Panc1 (cell line): ENCODE measurements around the gene HMCN2. TPM values are rescaled to one million over a fixed set of nuclear protein-coding genes. Genes with fewer than 3 reads are reported as not detected.

Experiments
- ATAC-seq: fragments of 200-7000 bp; cut with Tn5 transposase; 2 replicates; pipeline ENCODE4 v1.9.1; 2020; ENCODE audit warnings: mild to moderate bottlenecking, moderate library complexity
- BruUV-seq: library from RNA; stranded (reverse); fragments of 400-500 nt; replicated peaks from 2 replicates; lab custom pipeline; 2021; lab: Mats Ljungman, UMichigan
- CTCF ChIA-PET: fragments of 300-600 bp; sonication (Branson Sonifier 250); formaldehyde crosslinking; loops from one replicate; lab custom pipeline; 2022; ENCODE audit warnings: antibody characterized with exemption; lab: Charles Lee
- POLR2A ChIA-PET: fragments of 300-600 bp; sonication (Branson Sonifier 250); formaldehyde crosslinking; loops from one replicate; lab custom pipeline; 2022; ENCODE audit warnings: antibody characterized with exemption; lab: Charles Lee
- DNase-seq: peaks from one replicate; pipeline ENCODE4 v3.0.0-alpha.2; 2010; ENCODE audit warnings: low read depth, low spot score
- H3K27ac ChIP-seq: 2 replicates; pipeline ENCODE4 v1.5.1; 2011; ENCODE audit warnings: mild to moderate bottlenecking, low read length, inconsistent platforms
- H3K27me3 ChIP-seq: fragments of 200-500 bp; sonication (Bioruptor generic); 2 replicates; pipeline ENCODE4 v1.6.0; 2014; ENCODE audit warnings: low read length, inconsistent platforms; ENCODE audit not compliant: control insufficient read depth, insufficient read depth
- H3K36me3 ChIP-seq: fragments of 200-500 bp; sonication (Bioruptor generic); 2 replicates; pipeline ENCODE4 v1.5.1; 2014; ENCODE audit warnings: inconsistent platforms, mild to moderate bottlenecking, low read length, moderate library complexity; ENCODE audit not compliant: control insufficient read depth, insufficient read depth
- H3K4me1 ChIP-seq: 2 replicates; pipeline ENCODE4 v1.5.1; 2011; ENCODE audit warnings: inconsistent platforms, mild to moderate bottlenecking, low read length, moderate library complexity; ENCODE audit not compliant: control insufficient read depth, insufficient read depth
- H3K4me3 ChIP-seq, 2 experiments: 2 replicates each; pipeline ENCODE4 v1.5.1; 2011 to 2012; ENCODE audit warnings: low read depth in 2 of 2, low read length in 2 of 2, mild to moderate bottlenecking in 2 of 2, inconsistent platforms in 1 of 2, moderate library complexity in 1 of 2
- H3K9me3 ChIP-seq: fragments of 200-500 bp; sonication (Bioruptor generic); 2 replicates; pipeline ENCODE4 v1.5.1; 2014; ENCODE audit warnings: low read depth, mild to moderate bottlenecking, inconsistent platforms, low read length, moderate library complexity; ENCODE audit not compliant: control insufficient read depth, insufficient read depth
- POLR2AphosphoS5 ChIP-seq: IDR thresholded peaks from 2 replicates; pipeline ENCODE4 v1.6.1; 2012; ENCODE audit warnings: mild to moderate bottlenecking, low read depth, low read length, moderate library complexity
- SIN3A ChIP-seq: IDR thresholded peaks from 2 replicates; pipeline ENCODE4 v1.6.1; 2012; ENCODE audit warnings: low read depth, mild to moderate bottlenecking, low read length, moderate library complexity, borderline replicate concordance; ENCODE audit not compliant: insufficient read depth
- TCF7L2 ChIP-seq: IDR thresholded peaks from 2 replicates; pipeline ENCODE4 v1.6.1; 2011; ENCODE audit warnings: mild to moderate bottlenecking, low read depth, low read length, inconsistent platforms
- in situ Hi-C: cut with HindIII; loops from 2 replicates; pipeline ENCODE4 v1.10.0; 2016; ENCODE audit warnings: low sequenced_read_pairs, low pct_unique_long_range_greater_than_20kb
- intact Hi-C: fragments of 100-400 bp; cut with micrococcal nuclease; formaldehyde crosslinking; loops from one replicate; pipeline ENCODE4 v1.10.0; 2022; ENCODE audit not compliant: unreplicated experiment
- total RNA-seq: library from RNA; stranded (reverse); gene quantifications from one replicate; pipeline ENCODE4 v1.2.1, GENCODE V29; 2021; ENCODE audit not compliant: unreplicated experiment
- TF ChIP-seq, protein P1 (sequence below), 2 experiments: IDR thresholded peaks; 2 replicates each; pipeline ENCODE4 v1.6.1; 2011 to 2012; ENCODE audit warnings: low read depth in 2 of 2, control low read depth in 1 of 2, low read length in 1 of 2, mild to moderate bottlenecking in 1 of 2, moderate library complexity in 1 of 2; ENCODE audit not compliant: insufficient read depth in 1 of 2
- TF ChIP-seq, protein P2 (sequence below): fragments of 450-650 bp; IDR thresholded peaks from 2 replicates; pipeline ENCODE4 v1.5.1; 2017; ENCODE audit warnings: mild to moderate bottlenecking

Gene HMCN2
- total RNA-seq, 1 experiment from 2014 or later = 0.05 TPM

DNA sequence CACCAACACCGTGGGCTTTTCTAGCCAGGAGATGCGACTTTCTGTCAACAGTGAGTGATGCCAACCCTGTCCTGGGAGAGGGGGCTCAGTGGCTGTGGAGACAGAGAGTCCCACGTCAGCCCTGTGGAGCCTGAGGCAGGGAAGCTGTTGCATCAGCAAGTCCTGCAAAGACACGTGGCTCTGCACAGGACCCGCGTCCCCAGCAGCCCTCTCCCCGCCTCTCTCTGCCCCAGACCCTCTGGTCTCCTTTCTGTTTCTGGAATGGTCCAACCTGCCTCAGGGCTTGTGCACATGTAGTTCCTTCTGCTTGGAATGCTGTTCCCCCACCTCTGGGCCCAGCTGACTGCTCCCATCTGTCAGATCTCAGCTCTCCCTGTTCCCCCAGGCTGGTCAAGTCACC, 60.4 kb downstream of the HMCN2 start:
- ChIA-PET CTCF (no interaction called here), POLR2A (no interaction called here)
- no peak for ATAC-seq
- BruUV-seq = no TSS peak
- intact Hi-C loops (no loop called here), in situ Hi-C loops (no loop called here)
- no peak for DNase-seq
- no peaks in the 10 kb centered on the region for H3K9me3 ChIP-seq
- peaks cover 5% of the 10 kb centered on the region; the same call in 1 of the 2 replicates for H3K27me3 ChIP-seq
- no peaks in the 10 kb centered on the region for H3K36me3 ChIP-seq
- H3K4me3 ChIP-seq = no peak overlapping the region
- no peaks in the 10 kb centered on the region; the same call in 1 of the 2 replicates for H3K4me1 ChIP-seq
- no peak for TF ChIP-seq TCF7L2
- TF ChIP-seq, protein P1, sequence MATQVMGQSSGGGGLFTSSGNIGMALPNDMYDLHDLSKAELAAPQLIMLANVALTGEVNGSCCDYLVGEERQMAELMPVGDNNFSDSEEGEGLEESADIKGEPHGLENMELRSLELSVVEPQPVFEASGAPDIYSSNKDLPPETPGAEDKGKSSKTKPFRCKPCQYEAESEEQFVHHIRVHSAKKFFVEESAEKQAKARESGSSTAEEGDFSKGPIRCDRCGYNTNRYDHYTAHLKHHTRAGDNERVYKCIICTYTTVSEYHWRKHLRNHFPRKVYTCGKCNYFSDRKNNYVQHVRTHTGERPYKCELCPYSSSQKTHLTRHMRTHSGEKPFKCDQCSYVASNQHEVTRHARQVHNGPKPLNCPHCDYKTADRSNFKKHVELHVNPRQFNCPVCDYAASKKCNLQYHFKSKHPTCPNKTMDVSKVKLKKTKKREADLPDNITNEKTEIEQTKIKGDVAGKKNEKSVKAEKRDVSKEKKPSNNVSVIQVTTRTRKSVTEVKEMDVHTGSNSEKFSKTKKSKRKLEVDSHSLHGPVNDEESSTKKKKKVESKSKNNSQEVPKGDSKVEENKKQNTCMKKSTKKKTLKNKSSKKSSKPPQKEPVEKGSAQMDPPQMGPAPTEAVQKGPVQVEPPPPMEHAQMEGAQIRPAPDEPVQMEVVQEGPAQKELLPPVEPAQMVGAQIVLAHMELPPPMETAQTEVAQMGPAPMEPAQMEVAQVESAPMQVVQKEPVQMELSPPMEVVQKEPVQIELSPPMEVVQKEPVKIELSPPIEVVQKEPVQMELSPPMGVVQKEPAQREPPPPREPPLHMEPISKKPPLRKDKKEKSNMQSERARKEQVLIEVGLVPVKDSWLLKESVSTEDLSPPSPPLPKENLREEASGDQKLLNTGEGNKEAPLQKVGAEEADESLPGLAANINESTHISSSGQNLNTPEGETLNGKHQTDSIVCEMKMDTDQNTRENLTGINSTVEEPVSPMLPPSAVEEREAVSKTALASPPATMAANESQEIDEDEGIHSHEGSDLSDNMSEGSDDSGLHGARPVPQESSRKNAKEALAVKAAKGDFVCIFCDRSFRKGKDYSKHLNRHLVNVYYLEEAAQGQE (IDR thresholded peaks at IDR 0.05; ENCODE audit: insufficient read depth in 1 of 2, low read depth in 2 of 2, low read length in 1 of 2) = no peak
- TF ChIP-seq, protein P2, sequence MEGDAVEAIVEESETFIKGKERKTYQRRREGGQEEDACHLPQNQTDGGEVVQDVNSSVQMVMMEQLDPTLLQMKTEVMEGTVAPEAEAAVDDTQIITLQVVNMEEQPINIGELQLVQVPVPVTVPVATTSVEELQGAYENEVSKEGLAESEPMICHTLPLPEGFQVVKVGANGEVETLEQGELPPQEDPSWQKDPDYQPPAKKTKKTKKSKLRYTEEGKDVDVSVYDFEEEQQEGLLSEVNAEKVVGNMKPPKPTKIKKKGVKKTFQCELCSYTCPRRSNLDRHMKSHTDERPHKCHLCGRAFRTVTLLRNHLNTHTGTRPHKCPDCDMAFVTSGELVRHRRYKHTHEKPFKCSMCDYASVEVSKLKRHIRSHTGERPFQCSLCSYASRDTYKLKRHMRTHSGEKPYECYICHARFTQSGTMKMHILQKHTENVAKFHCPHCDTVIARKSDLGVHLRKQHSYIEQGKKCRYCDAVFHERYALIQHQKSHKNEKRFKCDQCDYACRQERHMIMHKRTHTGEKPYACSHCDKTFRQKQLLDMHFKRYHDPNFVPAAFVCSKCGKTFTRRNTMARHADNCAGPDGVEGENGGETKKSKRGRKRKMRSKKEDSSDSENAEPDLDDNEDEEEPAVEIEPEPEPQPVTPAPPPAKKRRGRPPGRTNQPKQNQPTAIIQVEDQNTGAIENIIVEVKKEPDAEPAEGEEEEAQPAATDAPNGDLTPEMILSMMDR = no peak
- no peak for TF ChIP-seq POLR2AphosphoS5
- TF ChIP-seq SIN3A = no peak
- no peak overlapping the region for H3K27ac ChIP-seq

DNA sequence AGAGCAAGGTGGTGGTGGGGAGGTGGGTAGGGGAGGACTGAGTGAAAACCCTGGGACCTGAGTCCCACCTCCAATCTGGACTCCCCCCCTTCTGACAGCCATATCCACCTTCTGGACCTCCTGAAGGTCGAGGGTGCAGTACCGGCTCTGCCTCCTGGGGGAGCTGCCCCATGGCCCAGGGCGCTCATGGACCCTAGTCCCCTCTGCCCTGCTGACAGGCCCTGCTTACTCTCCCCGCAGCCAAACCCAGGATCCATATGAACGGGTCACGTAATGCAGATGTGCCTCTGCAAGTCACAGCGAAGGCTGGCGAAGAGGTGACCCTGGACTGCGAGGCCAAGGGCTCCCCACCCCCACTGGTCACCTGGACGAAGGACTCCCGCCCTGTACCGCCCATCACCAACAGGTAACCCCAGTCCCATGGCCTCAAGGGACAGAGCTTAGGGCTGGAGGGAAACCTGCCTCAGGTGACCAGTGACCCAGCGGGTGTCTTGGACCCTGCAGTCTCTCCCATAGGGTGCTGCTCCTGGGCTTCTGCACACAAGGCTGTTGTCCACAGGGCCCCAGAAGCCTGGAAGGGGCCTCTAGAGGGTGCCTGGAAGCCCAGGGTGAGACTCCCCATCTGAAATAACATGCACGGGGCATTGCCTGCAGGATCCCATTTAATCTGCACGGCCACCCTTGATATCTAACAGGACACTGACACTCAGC, 61.7 kb downstream of the HMCN2 start:
- H3K27me3 ChIP-seq = peaks cover 2% of the 10 kb centered on the region; the same call in 1 of the 2 replicates
- H3K4me3 ChIP-seq = no peak overlapping the region
- ATAC-seq (peak; percentile 65), DNase-seq (no peak)
- no peaks in the 10 kb centered on the region; the same call in 1 of the 2 replicates for H3K4me1 ChIP-seq
- no peaks in the 10 kb centered on the region for H3K36me3 ChIP-seq
- POLR2A ChIA-PET = no interaction called here
- intact Hi-C loops = no loop called here
- H3K9me3 ChIP-seq = no peaks in the 10 kb centered on the region
- TF ChIP-seq, protein P1 (IDR thresholded peaks at IDR 0.05; ENCODE audit: insufficient read depth in 1 of 2, low read depth in 2 of 2, low read length in 1 of 2) = no peak
- TF ChIP-seq POLR2AphosphoS5 (no peak), SIN3A (no peak)
- CTCF ChIA-PET = interaction anchor here (0.5 to 0.6 kb wide), 3 partner anchors 10 to 72 kb away, joined by 3 to 10 read pairs (median 7); no protein-coding TSS in a partner anchor
- no peak overlapping the region for H3K27ac ChIP-seq
- in situ Hi-C loops = no loop called here
- BruUV-seq = no TSS peak
